Measurements from ENCODE around the gene KMT2E. TPM values are rescaled to one million over a fixed set of nuclear protein-coding genes. Genes with fewer than 3 reads are reported as not detected.

Gene KMT2E
- total RNA-seq, result 100 to 1,000 TPM in 2 of 4 donors, 10 to 100 TPM in 2; 93.9 to 208 (median 118) TPM

DNA sequence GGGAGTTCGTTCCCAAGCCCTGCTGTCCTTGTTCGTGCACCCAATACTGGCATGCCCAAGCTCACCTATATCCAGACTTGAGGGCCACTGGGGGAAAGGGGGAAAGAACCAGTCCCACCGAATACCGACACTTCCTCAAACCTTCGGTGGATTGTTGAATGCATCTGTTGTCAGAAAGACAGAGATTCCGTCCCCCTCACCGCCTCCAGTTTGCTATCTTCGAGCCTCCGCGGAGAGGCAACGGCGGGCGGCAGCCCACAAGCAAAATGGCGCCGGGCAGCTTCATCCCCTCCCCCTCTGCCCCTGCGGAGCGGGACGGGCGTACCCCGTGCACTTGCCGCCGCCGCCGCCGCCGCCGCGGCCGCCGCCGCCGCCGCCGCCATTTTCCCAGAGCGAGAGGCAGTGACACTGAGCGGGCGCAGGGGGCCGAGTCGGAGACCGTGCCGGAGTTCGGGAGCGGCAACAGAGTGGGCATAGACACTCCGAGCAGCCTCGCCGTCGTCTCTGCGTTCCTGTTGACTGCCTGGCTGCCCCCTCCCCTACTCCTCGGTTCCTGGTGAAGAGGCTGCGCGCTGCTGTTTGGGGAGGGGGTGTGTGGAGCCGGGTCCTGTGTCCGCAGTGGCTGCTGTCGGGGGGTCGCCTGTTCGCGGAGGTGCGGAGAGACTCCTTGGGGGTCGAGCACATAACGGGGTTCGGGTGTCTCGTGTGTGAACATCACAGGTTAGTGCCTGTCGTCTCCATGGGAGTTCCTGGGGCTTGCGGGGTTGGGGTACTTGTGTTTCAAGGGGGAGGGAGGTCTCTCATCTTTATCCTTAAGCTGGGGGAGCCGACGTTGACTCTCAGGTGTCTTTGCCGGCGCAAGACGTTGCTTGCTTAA, at the start of gene KMT2E:
TSS of gene KMT2E (plus strand) at position 390 of the 877 bp plus-strand sequence. CDS start 26,748 bp downstream, outside the sequence.
- Histone ChIP-seq H3K27ac (peak within 1 kb of the TSS; percentile 100), H3K9me3 (no peaks in the 10 kb centered on the region), H3K4me1 (peaks cover 42% of the 10 kb centered on the region), H3K27me3 (no peaks in the 10 kb centered on the region), H3K4me3 (peak within 1 kb of the TSS; percentile 89), H3K36me3 (no peaks in the 10 kb centered on the region)
- WGBS, result under 1% methylated on average over 39 of the region's 69 CpGs
- peak in 1 of 3 donors; percentile 40 for TF ChIP-seq POLR2AphosphoS5 (IDR thresholded peaks at IDR 0.05)
- peak; percentile 56 to 95 for TF ChIP-seq POLR2A (IDR thresholded peaks at IDR 0.05)
- peak in 1 of 2 donors; percentile 34 for TF ChIP-seq CTCF (IDR thresholded peaks at IDR 0.05)
- no peak for TF ChIP-seq EP300 (IDR thresholded peaks at IDR 0.05)
- DNase-seq (ENCODE audit: low spot score in 2 of 2), result peak; percentile 94

GRCh38 chr7:104964626-104965236, 49.3 kb upstream of the KMT2E start:
- peaks cover 54% of the 10 kb centered on the region for H3K4me1 ChIP-seq
- DNase-seq (ENCODE audit: low spot score in 2 of 2), result no peak

DNA sequence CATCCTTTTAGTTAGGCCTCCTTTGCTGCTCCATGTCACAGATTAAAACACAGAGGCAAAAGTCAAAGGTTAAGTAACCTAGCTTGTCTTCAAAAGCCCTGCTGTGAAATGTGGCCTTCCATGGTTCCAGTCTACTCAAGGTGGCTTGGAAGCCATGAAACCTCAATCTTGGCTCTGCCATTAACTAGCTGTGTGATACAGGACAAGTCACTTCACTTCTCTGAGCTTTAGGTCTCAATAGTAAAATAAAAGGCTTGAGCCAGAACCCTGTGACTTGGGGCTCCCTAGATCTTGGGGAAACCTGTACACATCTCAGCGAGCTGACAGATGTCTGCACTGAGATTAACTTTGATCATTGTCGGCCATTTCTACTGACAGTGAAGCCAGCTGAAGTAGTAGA, 48.0 kb upstream of the KMT2E start:
- no peak for DNase-seq (ENCODE audit: low spot score in 2 of 2)
- 97% methylated on average over 2 of the region's 2 CpGs for WGBS
- no peak overlapping the region for H3K4me3 ChIP-seq
- H3K27ac ChIP-seq, result no peak overlapping the region
- peaks cover 50% of the 10 kb centered on the region for H3K4me1 ChIP-seq
- no peaks in the 10 kb centered on the region for H3K36me3 ChIP-seq
- TF ChIP-seq POLR2AphosphoS5 (IDR thresholded peaks at IDR 0.05), result no peak
- TF ChIP-seq CTCF (IDR thresholded peaks at IDR 0.05), result no peak
- no peak for TF ChIP-seq POLR2A (IDR thresholded peaks at IDR 0.05)
- TF ChIP-seq EP300 (IDR thresholded peaks at IDR 0.05), result no peak
- no peaks in the 10 kb centered on the region for H3K9me3 ChIP-seq
- H3K27me3 ChIP-seq, result no peaks in the 10 kb centered on the region

More at GRCh38 chr7:104964626-104965236, 49.3 kb upstream of the KMT2E start:
- H3K9me3 ChIP-seq, result no peaks in the 10 kb centered on the region
- H3K27me3 ChIP-seq, result no peaks in the 10 kb centered on the region
- no peaks in the 10 kb centered on the region for H3K36me3 ChIP-seq
- TF ChIP-seq POLR2AphosphoS5 (IDR thresholded peaks at IDR 0.05) (no peak), CTCF (IDR thresholded peaks at IDR 0.05) (no peak), EP300 (IDR thresholded peaks at IDR 0.05) (no peak), POLR2A (IDR thresholded peaks at IDR 0.05) (no peak)
- H3K27ac ChIP-seq, result peak overlapping the region; percentile 63
- no peak overlapping the region for H3K4me3 ChIP-seq
- WGBS, result 74% methylated on average over 6 of the region's 6 CpGs

GRCh38 chr7:104967088-104967487, 46.9 kb upstream of the KMT2E start:
- Histone ChIP-seq H3K4me1 (peaks cover 50% of the 10 kb centered on the region), H3K27ac (no peak overlapping the region), H3K4me3 (no peak overlapping the region), H3K9me3 (no peaks in the 10 kb centered on the region), H3K36me3 (no peaks in the 10 kb centered on the region), H3K27me3 (no peaks in the 10 kb centered on the region)
- TF ChIP-seq POLR2AphosphoS5 (IDR thresholded peaks at IDR 0.05) (no peak), POLR2A (IDR thresholded peaks at IDR 0.05) (no peak), EP300 (IDR thresholded peaks at IDR 0.05) (no peak), CTCF (IDR thresholded peaks at IDR 0.05) (no peak)
- DNase-seq (ENCODE audit: low spot score in 2 of 2), result no peak
- WGBS, result 94% methylated on average over 2 of the region's 2 CpGs

GRCh38 chr7:104967595-104967994, 46.4 kb upstream of the KMT2E start:
- Histone ChIP-seq H3K27ac (no peak overlapping the region), H3K4me3 (no peak overlapping the region), H3K9me3 (no peaks in the 10 kb centered on the region), H3K36me3 (no peaks in the 10 kb centered on the region), H3K4me1 (peaks cover 50% of the 10 kb centered on the region), H3K27me3 (no peaks in the 10 kb centered on the region)
- TF ChIP-seq POLR2A (IDR thresholded peaks at IDR 0.05) (no peak), CTCF (IDR thresholded peaks at IDR 0.05) (no peak), EP300 (IDR thresholded peaks at IDR 0.05) (no peak), POLR2AphosphoS5 (IDR thresholded peaks at IDR 0.05) (no peak)
- WGBS, result 89% methylated on average over 4 of the region's 4 CpGs
- no peak for DNase-seq (ENCODE audit: low spot score in 2 of 2)
